Esophagus squamous epithelium (tissue), 5 donors: ENCODE measurements around the gene CADPS. TPM values are rescaled to one million over a fixed set of nuclear protein-coding genes. Genes with fewer than 3 reads are reported as not detected.
A peak's percentile ranks its signal among the peaks of the same experiment; 100 is the strongest.

Experiments
- DNase-seq: peaks from one replicate; lab custom pipeline; 2025; lab: John Stamatoyannopoulos, UW
- H3K27ac ChIP-seq, 4 donors: fragments of 200-600 bp; sonication (generic); one replicate each; pipeline ENCODE4 v1.5.1; 2016 to 2019; ENCODE audit warnings: mild to moderate bottlenecking in 1 of 4
- H3K27me3 ChIP-seq, 4 donors: fragments of 200-600 bp; sonication (generic); 1 replicate in 3 of 4; 2 replicates in 1 of 4; pipeline versions ENCODE4 v1.5.1 to v1.6.0; 2017 to 2021; ENCODE audit warnings: antibody characterized with exemption in 1 of 4
- H3K36me3 ChIP-seq, 3 donors: fragments of 200-600 bp; sonication (generic); one replicate each; pipeline ENCODE4 v1.5.1; 2016 to 2019
- H3K4me1 ChIP-seq, 3 donors: fragments of 200-600 bp; sonication (generic); one replicate each; pipeline ENCODE4 v1.5.1; 2017 to 2019
- H3K4me3 ChIP-seq, 4 donors: fragments of 200-600 bp; sonication (generic); 1 replicate in 3 of 4; 2 replicates in 1 of 4; pipeline ENCODE4 v1.5.1; 2016 to 2019; ENCODE audit warnings: mild to moderate bottlenecking in 2 of 4, moderate library complexity in 1 of 4
- H3K9me3 ChIP-seq, 3 donors: fragments of 200-600 bp; sonication (generic); one replicate each; pipeline ENCODE4 v1.5.1; 2016 to 2019
- CTCF ChIP-seq, 6 experiments: fragments of 450-650 bp in 4 of 6; fragments of 200-600 bp in 2 of 6; sonication (generic) in 2 of 6; IDR thresholded peaks; one replicate each; pipeline ENCODE4 v1.5.1; 2016 to 2019; ENCODE audit warnings: antibody characterized with exemption in 6 of 6, mild to moderate bottlenecking in 4 of 6, moderate library complexity in 4 of 6
- POLR2A ChIP-seq, 4 donors: fragments of 450-650 bp; IDR thresholded peaks; one replicate each; pipeline ENCODE4 v1.6.1; 2017; ENCODE audit warnings: antibody characterized with exemption in 4 of 4, mild to moderate bottlenecking in 4 of 4, moderate library complexity in 3 of 4
- WGBS, 2 donors: methylation state at CpG; one replicate each; pipeline ENCODE4 v1.1.5; 2018; 5-methylcytosine and 5-hydroxymethylcytosine counted together
- intact Hi-C: fragments of 100-400 bp; cut with DNase I; formaldehyde crosslinking; loops from one replicate; pipeline ENCODE4 v1.15.0; 2022
- total RNA-seq, 4 donors: library from RNA; depleted of rRNA; stranded (reverse); fragments of >200 nt; gene quantifications; one replicate each; pipeline ENCODE4 v1.1.0, GENCODE V29; 2016
- donor health status: DM: yes; HTN: yes; CAD: no.

The CADPS gene
- total RNA-seq, 4 donors from 2014 or later = 0.09 to 4.8 TPM; not detected in 2

GRCh38 chr3:62370858-62371719, 504.1 kb downstream of the CADPS start:
- Histone ChIP-seq H3K4me3 (no peak overlapping the region), H3K4me1 (peaks cover 5 to 71% (median 14%) of the 10 kb centered on the region in 3 donors), H3K27ac (no peak overlapping the region), H3K27me3 (peaks cover 39 to 100% (median 58%) of the 10 kb centered on the region in 4 donors), H3K9me3 (no peaks in the 10 kb centered on the region), H3K36me3 (no peaks in the 10 kb centered on the region)
- no peak for DNase-seq
- 16 to 17% methylated on average over 19 to 28 of the region's 49 CpGs for WGBS, 2 donors
- intact Hi-C loops = no loop called here
- TF ChIP-seq CTCF (IDR thresholded peaks at IDR 0.05) (no peak), POLR2A (IDR thresholded peaks at IDR 0.05) (no peak)

- intact Hi-C loops = no loop called here
- WGBS, 2 donors = 6 to 8% methylated on average over 31 to 38 of the region's 46 CpGs
Measured at GRCh38 chr3:62370112-62370857, 504.9 kb downstream of the CADPS start.

DNA sequence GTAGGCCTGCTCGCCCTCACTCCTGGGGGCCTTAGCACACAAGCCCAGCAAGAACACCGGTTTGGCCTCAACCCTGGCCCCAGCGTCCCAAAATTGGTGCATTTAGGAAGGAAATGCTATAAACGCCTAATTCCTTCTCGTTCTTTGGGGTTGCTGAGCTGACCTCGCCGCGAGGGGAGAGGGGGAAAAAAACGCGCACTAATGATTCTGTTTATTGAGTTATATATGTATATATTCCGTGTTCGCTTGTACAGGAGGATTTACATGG, 505.8 kb downstream of the CADPS start:
- Histone ChIP-seq H3K27ac (no peak overlapping the region), H3K36me3 (no peaks in the 10 kb centered on the region), H3K9me3 (no peaks in the 10 kb centered on the region), H3K4me3 (peak overlapping the region in 2 of 4 donors; percentile 22 to 40), H3K27me3 (peaks cover 35 to 100% (median 51%) of the 10 kb centered on the region in 4 donors), H3K4me1 (peaks cover 5 to 67% (median 14%) of the 10 kb centered on the region in 3 donors)
- TF ChIP-seq POLR2A (IDR thresholded peaks at IDR 0.05) = no peak
- no peak for TF ChIP-seq CTCF (IDR thresholded peaks at IDR 0.05)
- no peak for DNase-seq
- 8 to 17% methylated on average over 4 to 12 of the region's 12 CpGs for WGBS, 2 donors
- intact Hi-C loops = no loop called here

More at GRCh38 chr3:62370112-62370857, 504.9 kb downstream of the CADPS start:
- Histone ChIP-seq H3K9me3 (no peaks in the 10 kb centered on the region), H3K27ac (no peak overlapping the region), H3K27me3 (peaks cover 36 to 100% (median 55%) of the 10 kb centered on the region in 4 donors), H3K36me3 (no peaks in the 10 kb centered on the region), H3K4me1 (peaks cover 5 to 71% (median 14%) of the 10 kb centered on the region in 3 donors), H3K4me3 (no peak overlapping the region)
- TF ChIP-seq CTCF (IDR thresholded peaks at IDR 0.05) (no peak), POLR2A (IDR thresholded peaks at IDR 0.05) (no peak)
- DNase-seq = no peak

GRCh38 chr3:62368705-62369475, 506.3 kb downstream of the CADPS start:
- Histone ChIP-seq H3K36me3 (no peaks in the 10 kb centered on the region), H3K9me3 (no peaks in the 10 kb centered on the region), H3K4me3 (peak overlapping the region in 2 of 4 donors; percentile 22 to 40), H3K27ac (no peak overlapping the region), H3K4me1 (peaks cover 5 to 62% (median 9%) of the 10 kb centered on the region in 3 donors), H3K27me3 (peaks cover 33 to 100% (median 48%) of the 10 kb centered on the region in 4 donors)
- DNase-seq = no peak
- intact Hi-C loops = no loop called here
- no peak for TF ChIP-seq CTCF (IDR thresholded peaks at IDR 0.05)
- TF ChIP-seq POLR2A (IDR thresholded peaks at IDR 0.05) = no peak
- WGBS, 2 donors = 0 to 20% methylated on average over 1 to 20 of the region's 58 CpGs
